MM.1S (cell line): ENCODE results near the gene RPS6KA6.

ENCODE experiments used
- EZH2 ChIP-seq: fragments of 300-600 bp; sonication (generic); optimal IDR thresholded peaks from 2 replicates; pipeline ENCODE3; 2017; ENCODE audit warnings: low read depth, mild to moderate bottlenecking, antibody characterized with exemption, low read length, mixed read lengths
- TF ChIP-seq, protein P1 (sequence below): fragments of 300-600 bp; sonication (generic); IDR thresholded peaks from 2 replicates; pipeline ENCODE4 v1.5.1; 2016; ENCODE audit warnings: antibody characterized with exemption, low read length, mixed read lengths

DNA sequence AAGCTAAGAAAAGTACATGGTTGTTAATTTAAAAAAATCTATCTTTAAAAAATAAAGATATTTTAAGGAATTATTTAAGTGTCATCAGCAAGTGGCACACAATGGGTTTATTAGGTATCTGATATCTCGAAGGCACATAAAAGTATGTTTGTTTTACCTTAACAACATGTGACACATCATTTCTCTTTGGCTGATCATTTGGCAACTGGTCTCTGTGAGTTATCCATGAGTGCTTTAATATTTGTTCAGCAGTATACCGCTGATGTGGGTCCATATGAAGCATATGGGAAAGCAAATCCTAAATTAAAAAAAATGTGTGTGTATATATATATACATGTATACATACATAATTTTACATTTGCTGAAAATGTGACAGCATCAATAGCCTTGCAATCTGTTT, 123.2 kb downstream of the RPS6KA6 start:
- TF ChIP-seq EZH2 = no peak
- TF ChIP-seq, protein P1, sequence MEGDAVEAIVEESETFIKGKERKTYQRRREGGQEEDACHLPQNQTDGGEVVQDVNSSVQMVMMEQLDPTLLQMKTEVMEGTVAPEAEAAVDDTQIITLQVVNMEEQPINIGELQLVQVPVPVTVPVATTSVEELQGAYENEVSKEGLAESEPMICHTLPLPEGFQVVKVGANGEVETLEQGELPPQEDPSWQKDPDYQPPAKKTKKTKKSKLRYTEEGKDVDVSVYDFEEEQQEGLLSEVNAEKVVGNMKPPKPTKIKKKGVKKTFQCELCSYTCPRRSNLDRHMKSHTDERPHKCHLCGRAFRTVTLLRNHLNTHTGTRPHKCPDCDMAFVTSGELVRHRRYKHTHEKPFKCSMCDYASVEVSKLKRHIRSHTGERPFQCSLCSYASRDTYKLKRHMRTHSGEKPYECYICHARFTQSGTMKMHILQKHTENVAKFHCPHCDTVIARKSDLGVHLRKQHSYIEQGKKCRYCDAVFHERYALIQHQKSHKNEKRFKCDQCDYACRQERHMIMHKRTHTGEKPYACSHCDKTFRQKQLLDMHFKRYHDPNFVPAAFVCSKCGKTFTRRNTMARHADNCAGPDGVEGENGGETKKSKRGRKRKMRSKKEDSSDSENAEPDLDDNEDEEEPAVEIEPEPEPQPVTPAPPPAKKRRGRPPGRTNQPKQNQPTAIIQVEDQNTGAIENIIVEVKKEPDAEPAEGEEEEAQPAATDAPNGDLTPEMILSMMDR = no peak
